B cell (primary cell): Measurements from ENCODE around the gene KIAA1328. TPM values are rescaled to one million over a fixed set of nuclear protein-coding genes. Genes with fewer than 3 reads are reported as not detected.

ENCODE experiments used
- ATAC-seq: fragments of 200-7000 bp; cut with Tn5 transposase; one replicate; pipeline ENCODE4 v1.10.0; 2021; ENCODE audit warnings: low read depth, mild to moderate bottlenecking, moderate number of reproducible peaks, moderate library complexity
- CTCF ChIA-PET: fragments of 350-600 bp; sonication (Branson Sonifier 250); formaldehyde crosslinking; loops from one replicate; lab custom pipeline; 2021; ENCODE audit warnings: antibody characterized with exemption, inconsistent platforms; lab: Charles Lee
- POLR2A ChIA-PET: fragments of 350-600 bp; sonication (Branson Sonifier 250); formaldehyde crosslinking; loops from one replicate; lab custom pipeline; 2021; ENCODE audit warnings: antibody characterized with exemption; lab: Charles Lee
- DNase-seq: peaks from one replicate; pipeline ENCODE4 v3.0.0; 2013
- H2AFZ ChIP-seq: 2 replicates; pipeline ENCODE4 v1.6.1; 2012; ENCODE audit warnings: mild to moderate bottlenecking, low read depth, low read length; ENCODE audit not compliant: insufficient read depth, poor library complexity, severe bottlenecking
- H3K27ac ChIP-seq, 2 donors: 1 replicate in 1 of 2; 2 replicates in 1 of 2; pipeline ENCODE4 v1.5.1; 2012 to 2013; ENCODE audit warnings: low read length in 2 of 2, mild to moderate bottlenecking in 2 of 2, moderate library complexity in 1 of 2
- H3K27me3 ChIP-seq, 4 experiments: fragments of 200-600 bp in 1 of 4; sonication (generic) in 1 of 4; replicated peaks in 1 of 4; 1 replicate in 2 of 4; 2 replicates in 2 of 4; pipeline versions ENCODE4 v1.6.1 to v1.7.0; 2013 to 2016; ENCODE audit warnings: low read length in 3 of 4, mild to moderate bottlenecking in 2 of 4, mixed read lengths in 1 of 4, moderate library complexity in 1 of 4; ENCODE audit not compliant: insufficient read depth in 4 of 4, control insufficient read depth in 3 of 4; ENCODE audit errors: control extremely low read depth in 1 of 4
- H3K36me3 ChIP-seq, 2 experiments: replicated peaks in 1 of 2; 1 replicate in 1 of 2; 2 replicates in 1 of 2; pipeline versions ENCODE4 v1.6.1 to v1.7.1; 2013; ENCODE audit warnings: low read length in 1 of 2; ENCODE audit not compliant: insufficient read depth in 2 of 2, control insufficient read depth in 1 of 2; ENCODE audit errors: control extremely low read depth in 1 of 2, extremely low read depth in 1 of 2
- H3K4me1 ChIP-seq, 2 donors: fragments of 200-600 bp in 1 of 2; sonication (generic) in 1 of 2; 1 replicate in 1 of 2; 2 replicates in 1 of 2; pipeline versions ENCODE4 v1.5.1 to v1.6.1; 2013 to 2017; ENCODE audit warnings: low read length in 2 of 2; ENCODE audit not compliant: control insufficient read depth in 2 of 2, insufficient read depth in 2 of 2
- H3K4me2 ChIP-seq: replicated peaks from 2 replicates; pipeline ENCODE3; 2012; ENCODE audit warnings: mild to moderate bottlenecking, low read depth, low read length; ENCODE audit not compliant: poor library complexity, severe bottlenecking
- H3K4me3 ChIP-seq, 5 experiments: fragments of 200-600 bp in 1 of 5; sonication (generic) in 1 of 5; 1 replicate in 3 of 5; 2 replicates in 2 of 5; pipeline versions ENCODE4 v1.5.1 to v1.7.0; 2011 to 2016; ENCODE audit warnings: low read length in 4 of 5, mild to moderate bottlenecking in 4 of 5, low read depth in 2 of 5, control low read depth in 1 of 5, moderate library complexity in 1 of 5; ENCODE audit not compliant: insufficient read depth in 1 of 5; ENCODE audit errors: control extremely low read depth in 1 of 5, extremely low read depth in 1 of 5
- H3K79me2 ChIP-seq: fragments of 200-600 bp; sonication (generic); one replicate; pipeline ENCODE4 v1.6.0; 2016; ENCODE audit warnings: low read length; ENCODE audit not compliant: control insufficient read depth, insufficient read depth
- H3K9ac ChIP-seq: fragments of 200-600 bp; sonication (generic); 2 replicates; pipeline ENCODE4 v1.6.1; 2017; ENCODE audit warnings: mild to moderate bottlenecking, low read length, moderate library complexity
- H3K9me3 ChIP-seq, 3 donors: one replicate each; pipeline versions ENCODE4 v1.6.1 to v1.7.1; 2013; ENCODE audit warnings: low read length in 2 of 3; ENCODE audit not compliant: control insufficient read depth in 2 of 3, insufficient read depth in 1 of 3; ENCODE audit errors: control extremely low read depth in 1 of 3
- H4K20me1 ChIP-seq: 2 replicates; pipeline ENCODE4 v1.6.0; 2012; ENCODE audit warnings: mild to moderate bottlenecking, low read length; ENCODE audit not compliant: insufficient read depth, control insufficient read depth, poor library complexity, severe bottlenecking
- H3K27ac Mint-ChIP-seq: one replicate; pipeline ENCODE4 v1.8.0; 2021; ENCODE audit warnings: mixed read lengths
- H3K27me3 Mint-ChIP-seq: one replicate; pipeline ENCODE4 v1.8.0; 2021; ENCODE audit warnings: mixed read lengths
- H3K4me1 Mint-ChIP-seq: one replicate; pipeline ENCODE4 v1.8.0; 2021; ENCODE audit warnings: mixed read lengths
- H3K4me3 Mint-ChIP-seq: one replicate; pipeline ENCODE4 v1.8.0; 2021; ENCODE audit warnings: mixed read lengths
- H3K9me3 Mint-ChIP-seq: one replicate; pipeline ENCODE4 v1.8.0; 2022; ENCODE audit warnings: mixed read lengths; ENCODE audit not compliant: insufficient read depth
- EZH2 ChIP-seq: IDR thresholded peaks from 2 replicates; pipeline ENCODE4 v1.6.1; 2012; ENCODE audit warnings: borderline replicate concordance, low read depth, mild to moderate bottlenecking, moderate library complexity, low read length; ENCODE audit not compliant: insufficient read depth, poor library complexity, severe bottlenecking
- WGBS: methylation state at CpG from one replicate; pipeline ENCODE4 v1.1.5; 2013; ENCODE audit warnings: missing lambda C conversion rate; ENCODE audit not compliant: insufficient coverage; 5-methylcytosine and 5-hydroxymethylcytosine counted together
- intact Hi-C: fragments of 100-400 bp; cut with micrococcal nuclease; formaldehyde crosslinking; loops from one replicate; pipeline ENCODE4 v1.10.0; 2022
- polyA plus RNA-seq: library from polyadenylated mRNA; depleted of rRNA; stranded (reverse); fragments of >200 nt; gene quantifications from 2 replicates; pipeline ENCODE4 v1.2.3, GENCODE V29; 2012
- total RNA-seq, 2 donors: library from RNA; stranded (reverse); fragments of 120-200 nt in 1 of 2; gene quantifications; 1 replicate in 1 of 2; 2 replicates in 1 of 2; pipeline versions ENCODE4 v1.2.3 to v1.2.4, GENCODE V29; 2013 to 2022
- TF ChIP-seq, protein P1 (sequence below): fragments of 200-600 bp; IDR thresholded peaks from one replicate; pipeline ENCODE4 v1.8.0; 2022; ENCODE audit warnings: antibody characterized with exemption, mild to moderate bottlenecking

The KIAA1328 gene
- total and polyA plus RNA-seq, 2 donors (not counting 1 experiment from before 2014, with no cell fraction given) = 9.1 to 22.1 TPM

- ChIA-PET POLR2A (no interaction called here), CTCF (interaction anchor here (0.6 kb wide), 1 partner anchor 57 kb away, joined by 3 read pairs; no protein-coding TSS in a partner anchor)
- intact Hi-C loops = no loop called here
- Mint-ChIP-seq H3K4me1 (peaks cover 6% of the 10 kb centered on the region), H3K27ac (no peak overlapping the region), H3K27me3 (peaks cover 64% of the 10 kb centered on the region), H3K9me3 (no peaks in the 10 kb centered on the region), H3K4me3 (no peak overlapping the region)
- TF ChIP-seq EZH2 = no peak
- TF ChIP-seq, protein P1, sequence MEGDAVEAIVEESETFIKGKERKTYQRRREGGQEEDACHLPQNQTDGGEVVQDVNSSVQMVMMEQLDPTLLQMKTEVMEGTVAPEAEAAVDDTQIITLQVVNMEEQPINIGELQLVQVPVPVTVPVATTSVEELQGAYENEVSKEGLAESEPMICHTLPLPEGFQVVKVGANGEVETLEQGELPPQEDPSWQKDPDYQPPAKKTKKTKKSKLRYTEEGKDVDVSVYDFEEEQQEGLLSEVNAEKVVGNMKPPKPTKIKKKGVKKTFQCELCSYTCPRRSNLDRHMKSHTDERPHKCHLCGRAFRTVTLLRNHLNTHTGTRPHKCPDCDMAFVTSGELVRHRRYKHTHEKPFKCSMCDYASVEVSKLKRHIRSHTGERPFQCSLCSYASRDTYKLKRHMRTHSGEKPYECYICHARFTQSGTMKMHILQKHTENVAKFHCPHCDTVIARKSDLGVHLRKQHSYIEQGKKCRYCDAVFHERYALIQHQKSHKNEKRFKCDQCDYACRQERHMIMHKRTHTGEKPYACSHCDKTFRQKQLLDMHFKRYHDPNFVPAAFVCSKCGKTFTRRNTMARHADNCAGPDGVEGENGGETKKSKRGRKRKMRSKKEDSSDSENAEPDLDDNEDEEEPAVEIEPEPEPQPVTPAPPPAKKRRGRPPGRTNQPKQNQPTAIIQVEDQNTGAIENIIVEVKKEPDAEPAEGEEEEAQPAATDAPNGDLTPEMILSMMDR = no peak
- Histone ChIP-seq H3K4me1 (peaks cover 0 to 5% of the 10 kb centered on the region in 2 donors), H3K27me3 (peaks cover 0 to 30% (median 8%) of the 10 kb centered on the region in 4 experiments), H3K79me2 (no peaks in the 10 kb centered on the region), H3K4me3 (no peak overlapping the region), H3K4me2 (no peak overlapping the region), H3K36me3 (no peaks in the 10 kb centered on the region), H3K27ac (no peak overlapping the region), H3K9me3 (peaks cover 0 to 11% (median 0%) of the 10 kb centered on the region in 3 donors), H3K9ac (no peak overlapping the region), H2AFZ (no peak overlapping the region), H4K20me1 (no peaks in the 10 kb centered on the region)
- no peak for ATAC-seq
- WGBS = 82% methylated on average over 5 of the region's 5 CpGs
- no peak for DNase-seq
These were observed 419.4 kb downstream of the KIAA1328 start for GRCh38 chr18:37248281-37248680.

DNA sequence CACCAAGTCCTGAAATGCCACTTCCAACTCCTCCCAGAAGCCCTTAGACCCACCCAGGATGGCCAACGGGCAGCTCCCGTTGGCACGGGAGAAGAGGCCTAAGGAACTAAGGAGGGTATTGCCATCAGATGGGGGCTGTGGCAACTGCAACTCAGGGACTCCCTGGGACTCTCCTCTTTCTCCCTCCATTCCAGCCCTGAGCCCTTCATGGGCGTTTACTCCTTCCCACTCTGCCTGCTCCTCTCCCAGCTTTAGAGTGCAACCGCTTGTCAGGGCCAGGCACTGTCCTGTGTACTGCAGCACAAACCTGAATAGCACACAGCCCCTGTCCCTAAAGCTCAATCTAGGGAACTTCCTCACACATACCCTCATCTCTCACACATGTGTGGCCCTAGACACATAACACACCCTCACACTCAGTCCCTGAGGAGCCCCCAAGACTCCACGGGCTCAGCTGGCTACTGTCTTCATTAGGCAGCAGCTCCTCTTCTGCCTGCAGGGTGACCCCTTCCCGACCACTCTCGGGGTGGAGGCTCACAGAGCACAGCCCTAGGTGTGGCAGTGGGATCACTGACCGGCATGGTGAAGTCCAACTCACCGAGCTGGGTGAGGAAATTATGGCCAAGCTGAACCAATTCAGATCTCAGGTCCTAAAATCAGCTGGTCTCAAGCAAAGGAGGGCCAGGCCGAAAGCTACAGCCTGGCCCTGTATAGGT is 420.4 kb downstream of the KIAA1328 start:
- ChIA-PET POLR2A (no interaction called here), CTCF (no interaction called here)
- Histone ChIP-seq H3K36me3 (no peaks in the 10 kb centered on the region), H3K4me1 (peaks cover 0 to 4% of the 10 kb centered on the region in 2 donors), H3K4me2 (no peak overlapping the region), H3K4me3 (no peak overlapping the region), H2AFZ (no peak overlapping the region), H3K9ac (no peak overlapping the region), H3K27me3 (peaks cover 0 to 32% (median 8%) of the 10 kb centered on the region in 4 experiments), H4K20me1 (no peaks in the 10 kb centered on the region), H3K79me2 (no peaks in the 10 kb centered on the region), H3K9me3 (peaks cover 0 to 14% (median 0%) of the 10 kb centered on the region in 3 donors), H3K27ac (no peak overlapping the region)
- Mint-ChIP-seq H3K9me3 (no peaks in the 10 kb centered on the region), H3K27ac (no peak overlapping the region), H3K4me1 (peaks cover 4% of the 10 kb centered on the region), H3K27me3 (peaks cover 57% of the 10 kb centered on the region), H3K4me3 (no peak overlapping the region)
- no peak for DNase-seq
- WGBS = 85% methylated on average over 11 of the region's 11 CpGs
- no peak for TF ChIP-seq EZH2
- TF ChIP-seq, protein P1 = no peak
- intact Hi-C loops = no loop called here
- ATAC-seq = no peak
